ENCODE data around the gene LCT. TPM values are rescaled to one million over a fixed set of nuclear protein-coding genes. Genes with fewer than 3 reads are reported as not detected.
A peak's percentile ranks its signal among the peaks of the same experiment; 100 is the strongest.

The LCT gene
- total and polyA plus RNA-seq, 9 of the 15 experiments (the other 6 are each of a cell fraction or from before 2014, with no cell fraction given) = 0.01 to 0.04 (median 0.03) TPM; not detected in 4

GRCh38 chr2:135798275-135798705, 38.7 kb downstream of the LCT start:
- H2AFZ ChIP-seq (ENCODE audit: low read depth, low read length) = no peak overlapping the region; the same call in 1 of the 2 replicates
- no peak overlapping the region for H3K27ac ChIP-seq (ENCODE audit: extremely low read depth, low read depth, low read length)
- no peaks in the 10 kb centered on the region for H4K20me1 ChIP-seq (replicated peaks; ENCODE audit: control insufficient read depth, insufficient read depth, low read length)
- TF ChIP-seq SPI1 (IDR thresholded peaks at IDR 0.05; ENCODE audit: borderline replicate concordance, low read depth, low read length) (0 out of 2 replicates have a peak, but pooled peaks have one; percentile 19), SMAD2 (IDR thresholded peaks at IDR 0.05; ENCODE audit: low read depth, low read length) (no peak)
- in situ Hi-C loops (cut with MboI) (loop anchor here (10.0 kb wide), 1 partner anchor 803 kb away; no protein-coding TSS in a partner anchor), intact Hi-C loops (cut with micrococcal nuclease) (loop anchor here (5.0 kb wide), 1 partner anchor 326 kb away; no protein-coding TSS in a partner anchor)
- POLR2A ChIA-PET = interaction anchor here (1.1 to 1.3 kb wide), 2 partner anchors 14 to 77 kb away, joined by 3 to 4 read pairs; no protein-coding TSS in a partner anchor
- no TSS peak for BruUV-seq (replicated peaks)
- 19% methylated on average over 4 of the region's 5 CpGs for WGBS (ENCODE audit: insufficient coverage, low coverage, missing lambda C conversion rate)
- H3K4me1 ChIP-seq (replicated peaks in 1 of 2; ENCODE audit: control insufficient read depth in 2 of 2, insufficient read depth in 2 of 2, low read length in 2 of 2) = no peaks in the 10 kb centered on the region; a peak in 2 of 5 replicates
- H3K9me1 ChIP-seq (ENCODE audit: control insufficient read depth, insufficient read depth, low read length) = no peaks in the 10 kb centered on the region
- peaks cover 6% of the 10 kb centered on the region for H3K9me3 ChIP-seq (replicated peaks; ENCODE audit: control insufficient read depth, insufficient read depth, low read depth, low read length)
- no peaks in the 10 kb centered on the region for H3K27me3 ChIP-seq (ENCODE audit: control insufficient read depth in 2 of 2, insufficient read depth in 2 of 2, low read length in 2 of 2)
- CTCF ChIA-PET (ENCODE audit: low intra/inter-chr PET ratio) = interaction anchor here (1.7 kb wide), 1 partner anchor 809 kb away, joined by 4 read pairs; no protein-coding TSS in a partner anchor
- no peak overlapping the region for H3K9ac ChIP-seq (ENCODE audit: insufficient read depth in 1 of 2, low read depth in 2 of 2, low read length in 2 of 2)
- H3K4me2 ChIP-seq (ENCODE audit: insufficient read depth, low read length) = no peak overlapping the region
- H3K4me3 ChIP-seq = no peak overlapping the region
- no peaks in the 10 kb centered on the region for H3K79me2 ChIP-seq (ENCODE audit: control insufficient read depth, insufficient read depth, low read length)
- FAIRE-seq (no peak), ATAC-seq (peak; percentile 16), DNase-seq (ENCODE audit: extremely low read depth in 1 of 4, low spot score in 3 of 4) (no peak)
- no peaks in the 10 kb centered on the region for H3K36me3 ChIP-seq (ENCODE audit: control insufficient read depth, insufficient read depth, low read length)

- ChIA-PET CTCF (ENCODE audit: low intra/inter-chr PET ratio) (interaction anchor here (1.7 kb wide), 1 partner anchor 808 kb away, joined by 4 read pairs; no protein-coding TSS in a partner anchor), POLR2A (interaction anchor here (0.7 to 1.3 kb wide), 4 partner anchors 7 to 78 kb away, joined by 3 to 4 read pairs (median 3); no protein-coding TSS in a partner anchor)
- peak overlapping the region; percentile 48; the same call in 1 of the 2 replicates for H2AFZ ChIP-seq (ENCODE audit: low read depth, low read length)
- DNase-seq (ENCODE audit: extremely low read depth in 1 of 4, low spot score in 3 of 4) (peak; percentile 81 to 86 (median 82)), ATAC-seq (peak; percentile 94), FAIRE-seq (peak; percentile 97)
- no peaks in the 10 kb centered on the region for H3K9me1 ChIP-seq (ENCODE audit: control insufficient read depth, insufficient read depth, low read length)
- no peaks in the 10 kb centered on the region for H4K20me1 ChIP-seq (replicated peaks; ENCODE audit: control insufficient read depth, insufficient read depth, low read length)
- intact Hi-C loops (cut with micrococcal nuclease) (loop anchor here (1.0 to 5.0 kb wide), 3 partner anchors 325 to 808 kb away; no protein-coding TSS in a partner anchor), in situ Hi-C loops (cut with MboI) (loop anchor here (10.0 kb wide), 1 partner anchor 803 kb away; no protein-coding TSS in a partner anchor)
- no peaks in the 10 kb centered on the region for H3K79me2 ChIP-seq (ENCODE audit: control insufficient read depth, insufficient read depth, low read length)
- H3K4me1 ChIP-seq (replicated peaks in 1 of 2; ENCODE audit: control insufficient read depth in 2 of 2, insufficient read depth in 2 of 2, low read length in 2 of 2) = no peaks in the 10 kb centered on the region; a peak in 2 of 5 replicates
- WGBS (ENCODE audit: insufficient coverage, low coverage, missing lambda C conversion rate) = 18% methylated on average over 22 of the region's 22 CpGs
- BruUV-seq (replicated peaks) = no TSS peak
- no peak overlapping the region for H3K4me3 ChIP-seq
- no peaks in the 10 kb centered on the region for H3K36me3 ChIP-seq (ENCODE audit: control insufficient read depth, insufficient read depth, low read length)
- no peak overlapping the region for H3K9ac ChIP-seq (ENCODE audit: insufficient read depth in 1 of 2, low read depth in 2 of 2, low read length in 2 of 2)
- peaks cover 6% of the 10 kb centered on the region for H3K9me3 ChIP-seq (replicated peaks; ENCODE audit: control insufficient read depth, insufficient read depth, low read depth, low read length)
- no peak overlapping the region for H3K27ac ChIP-seq (ENCODE audit: extremely low read depth, low read depth, low read length)
- H3K4me2 ChIP-seq (ENCODE audit: insufficient read depth, low read length) = peak overlapping the region; percentile 14; the same call in 1 of the 2 replicates
- H3K27me3 ChIP-seq (ENCODE audit: control insufficient read depth in 2 of 2, insufficient read depth in 2 of 2, low read length in 2 of 2) = no peaks in the 10 kb centered on the region
- TF ChIP-seq PRPF4 (IDR thresholded peaks at IDR 0.05; ENCODE audit: insufficient read depth, low read depth, low read length, poor library complexity, severe bottlenecking) (no peak), ZBTB7A (IDR thresholded peaks at IDR 0.05; ENCODE audit: borderline replicate concordance, control insufficient read depth, low read depth, low read length) (no peak), HIVEP1 (CRISPR knock-in tag; IDR thresholded peaks at IDR 0.05) (no peak), RBM14 (IDR thresholded peaks at IDR 0.05; ENCODE audit: borderline replicate concordance, insufficient read depth, low read depth, low read length) (no peak), RNF219 (CRISPR knock-in tag; IDR thresholded peaks at IDR 0.05) (no peak), ZNF384 (IDR thresholded peaks at IDR 0.05; ENCODE audit: low read depth, low read length) (0 out of 2 replicates have a peak, but pooled peaks have one; percentile 19), MCM7 (IDR thresholded peaks at IDR 0.05) (no peak)
These were observed 39.3 kb downstream of the LCT start for GRCh38 chr2:135797497-135798274.

Data from K562 (cell line).